Body of pancreas (tissue), 4 donors: ENCODE measurements around the gene DPH1. TPM values are rescaled to one million over a fixed set of nuclear protein-coding genes. Genes with fewer than 3 reads are reported as not detected.

ENCODE experiments used
- ATAC-seq: fragments of 150-250 bp; one replicate; pipeline ENCODE4 v1.9.1; 2016
- DNase-seq, 4 donors: peaks; one replicate each; pipeline ENCODE4 v3.0.0-alpha.2; 2019
- H3K27ac ChIP-seq, 4 donors: fragments of 200-600 bp; sonication (generic); 1 replicate in 3 of 4; 2 replicates in 1 of 4; pipeline versions ENCODE4 v1.5.1 to v1.6.1; 2016 to 2019; ENCODE audit warnings: mild to moderate bottlenecking in 1 of 4, mixed read lengths in 1 of 4, moderate library complexity in 1 of 4
- H3K27me3 ChIP-seq, 2 donors: fragments of 200-600 bp; sonication (generic); one replicate each; pipeline ENCODE4 v1.6.0; 2016; ENCODE audit warnings: mild to moderate bottlenecking in 1 of 2
- H3K36me3 ChIP-seq, 2 donors: fragments of 200-600 bp; sonication (generic); replicated peaks in 1 of 2; 2 replicates each; pipeline ENCODE4 v1.5.1; 2016; ENCODE audit warnings: low read depth in 2 of 2; ENCODE audit not compliant: insufficient read depth in 1 of 2
- H3K4me1 ChIP-seq: fragments of 200-600 bp; sonication (generic); one replicate; pipeline ENCODE4 v1.6.0; 2016
- H3K4me3 ChIP-seq, 2 donors: fragments of 200-600 bp; sonication (generic); 1 replicate in 1 of 2; 2 replicates in 1 of 2; pipeline ENCODE4 v1.5.1; 2016 to 2019
- H3K9me3 ChIP-seq, 3 donors: fragments of 200-600 bp; sonication (generic); 1 replicate in 2 of 3; 2 replicates in 1 of 3; pipeline ENCODE4 v1.5.1; 2016
- CTCF ChIP-seq, 7 experiments: fragments of 450-650 bp in 4 of 7; fragments of 200-600 bp in 3 of 7; sonication (generic) in 3 of 7; IDR thresholded peaks; one replicate each; pipeline ENCODE4 v1.5.1; 2016 to 2019; ENCODE audit warnings: antibody characterized with exemption in 7 of 7
- POLR2A ChIP-seq, 3 donors: fragments of 450-650 bp; IDR thresholded peaks; one replicate each; pipeline ENCODE4 v1.6.1; 2016; ENCODE audit warnings: antibody characterized with exemption in 3 of 3, mild to moderate bottlenecking in 2 of 3
- WGBS, 2 donors: methylation state at CpG; one replicate each; pipeline ENCODE4 v1.1.5; 2017; 5-methylcytosine and 5-hydroxymethylcytosine counted together
- intact Hi-C: fragments of 100-400 bp; cut with DNase I; formaldehyde crosslinking; loops from one replicate; pipeline ENCODE4 v1.15.1; 2023
- total RNA-seq, 2 donors: library from RNA; depleted of rRNA; stranded (reverse); fragments of >200 nt; gene quantifications; one replicate each; pipeline ENCODE4 v1.1.0, GENCODE V29; 2016

The DPH1 gene
- total RNA-seq, 2 donors from 2014 or later: 34.8 to 77.8 TPM

GRCh38 chr17:2076087-2076984, 46.4 kb downstream of the DPH1 start:
- peaks cover 0 to 9% of the 10 kb centered on the region in 2 donors for H3K36me3 ChIP-seq
- no peaks in the 10 kb centered on the region for H3K9me3 ChIP-seq
- ATAC-seq: no peak
- H3K27me3 ChIP-seq: no peaks in the 10 kb centered on the region
- intact Hi-C loops: no loop called here
- 63 to 80% methylated on average over 17 of the region's 17 CpGs for WGBS, 2 donors
- TF ChIP-seq CTCF (IDR thresholded peaks at IDR 0.05) (no peak), POLR2A (IDR thresholded peaks at IDR 0.05) (no peak)
- no peak for DNase-seq
- peaks cover under 1% of the 10 kb centered on the region for H3K4me1 ChIP-seq
- H3K27ac ChIP-seq: peak overlapping the region in 2 of 4 donors; percentile 35 to 44
- no peak overlapping the region for H3K4me3 ChIP-seq

GRCh38 chr17:2077040-2077439, 47.1 kb downstream of the DPH1 start:
- Histone ChIP-seq H3K4me3 (no peak overlapping the region), H3K9me3 (no peaks in the 10 kb centered on the region), H3K4me1 (no peaks in the 10 kb centered on the region), H3K27ac (peak overlapping the region in 1 of 4 donors; percentile 44), H3K27me3 (no peaks in the 10 kb centered on the region), H3K36me3 (peaks cover 0 to 13% of the 10 kb centered on the region in 2 donors)
- 79 to 89% methylated on average over 8 of the region's 8 CpGs for WGBS, 2 donors
- no peak for TF ChIP-seq POLR2A (IDR thresholded peaks at IDR 0.05)
- no peak for TF ChIP-seq CTCF (IDR thresholded peaks at IDR 0.05)
- DNase-seq (no peak), ATAC-seq (no peak)
- intact Hi-C loops: no loop called here

GRCh38 chr17:2081564-2081963, 51.6 kb downstream of the DPH1 start:
- intact Hi-C loops: no loop called here
- TF ChIP-seq CTCF (IDR thresholded peaks at IDR 0.05) (no peak), POLR2A (IDR thresholded peaks at IDR 0.05) (no peak)
- Histone ChIP-seq H3K4me1 (peaks cover 20% of the 10 kb centered on the region), H3K4me3 (no peak overlapping the region), H3K9me3 (no peaks in the 10 kb centered on the region), H3K27me3 (no peaks in the 10 kb centered on the region), H3K36me3 (peaks cover 0 to 13% of the 10 kb centered on the region in 2 donors), H3K27ac (no peak overlapping the region)
- WGBS, 2 donors: 80 to 95% methylated on average over 9 of the region's 9 CpGs
- no peak for DNase-seq
- ATAC-seq: no peak

- TF ChIP-seq POLR2A (IDR thresholded peaks at IDR 0.05) (no peak), CTCF (IDR thresholded peaks at IDR 0.05) (no peak)
- ATAC-seq (no peak), DNase-seq (no peak)
- H3K27ac ChIP-seq: no peak overlapping the region
- H3K27me3 ChIP-seq: no peaks in the 10 kb centered on the region
- WGBS, 2 donors: 74 to 76% methylated on average over 9 of the region's 9 CpGs
- peaks cover 0 to 11% of the 10 kb centered on the region in 2 donors for H3K36me3 ChIP-seq
- H3K4me3 ChIP-seq: no peak overlapping the region
- no peaks in the 10 kb centered on the region for H3K9me3 ChIP-seq
- intact Hi-C loops: no loop called here
- peaks cover 20% of the 10 kb centered on the region for H3K4me1 ChIP-seq
Observed at GRCh38 chr17:2082003-2082781, 52.2 kb downstream of the DPH1 start.
